B cell (primary cell): ENCODE measurements around the gene PTGES3. TPM values are rescaled to one million over a fixed set of nuclear protein-coding genes. Genes with fewer than 3 reads are reported as not detected.

Experiments
- ATAC-seq: fragments of 200-7000 bp; cut with Tn5 transposase; one replicate; pipeline ENCODE4 v1.10.0; 2021; ENCODE audit warnings: low read depth, mild to moderate bottlenecking, moderate number of reproducible peaks, moderate library complexity
- CTCF ChIA-PET: fragments of 350-600 bp; sonication (Branson Sonifier 250); formaldehyde crosslinking; loops from one replicate; lab custom pipeline; 2021; ENCODE audit warnings: antibody characterized with exemption, inconsistent platforms; lab: Charles Lee
- POLR2A ChIA-PET: fragments of 350-600 bp; sonication (Branson Sonifier 250); formaldehyde crosslinking; loops from one replicate; lab custom pipeline; 2021; ENCODE audit warnings: antibody characterized with exemption; lab: Charles Lee
- DNase-seq: peaks from one replicate; pipeline ENCODE4 v3.0.0; 2013
- H2AFZ ChIP-seq: 2 replicates; pipeline ENCODE4 v1.6.1; 2012; ENCODE audit warnings: mild to moderate bottlenecking, low read depth, low read length; ENCODE audit not compliant: insufficient read depth, poor library complexity, severe bottlenecking
- H3K27ac ChIP-seq, 2 donors: 1 replicate in 1 of 2; 2 replicates in 1 of 2; pipeline ENCODE4 v1.5.1; 2012 to 2013; ENCODE audit warnings: low read length in 2 of 2, mild to moderate bottlenecking in 2 of 2, moderate library complexity in 1 of 2
- H3K27me3 ChIP-seq, 4 experiments: fragments of 200-600 bp in 1 of 4; sonication (generic) in 1 of 4; replicated peaks in 1 of 4; 1 replicate in 2 of 4; 2 replicates in 2 of 4; pipeline versions ENCODE4 v1.6.1 to v1.7.0; 2013 to 2016; ENCODE audit warnings: low read length in 3 of 4, mild to moderate bottlenecking in 2 of 4, mixed read lengths in 1 of 4, moderate library complexity in 1 of 4; ENCODE audit not compliant: insufficient read depth in 4 of 4, control insufficient read depth in 3 of 4; ENCODE audit errors: control extremely low read depth in 1 of 4
- H3K36me3 ChIP-seq, 2 experiments: replicated peaks in 1 of 2; 1 replicate in 1 of 2; 2 replicates in 1 of 2; pipeline versions ENCODE4 v1.6.1 to v1.7.1; 2013; ENCODE audit warnings: low read length in 1 of 2; ENCODE audit not compliant: insufficient read depth in 2 of 2, control insufficient read depth in 1 of 2; ENCODE audit errors: control extremely low read depth in 1 of 2, extremely low read depth in 1 of 2
- H3K4me1 ChIP-seq, 2 donors: fragments of 200-600 bp in 1 of 2; sonication (generic) in 1 of 2; 1 replicate in 1 of 2; 2 replicates in 1 of 2; pipeline versions ENCODE4 v1.5.1 to v1.6.1; 2013 to 2017; ENCODE audit warnings: low read length in 2 of 2; ENCODE audit not compliant: control insufficient read depth in 2 of 2, insufficient read depth in 2 of 2
- H3K4me2 ChIP-seq: replicated peaks from 2 replicates; pipeline ENCODE3; 2012; ENCODE audit warnings: mild to moderate bottlenecking, low read depth, low read length; ENCODE audit not compliant: poor library complexity, severe bottlenecking
- H3K4me3 ChIP-seq, 5 experiments: fragments of 200-600 bp in 1 of 5; sonication (generic) in 1 of 5; 1 replicate in 3 of 5; 2 replicates in 2 of 5; pipeline versions ENCODE4 v1.5.1 to v1.7.0; 2011 to 2016; ENCODE audit warnings: low read length in 4 of 5, mild to moderate bottlenecking in 4 of 5, low read depth in 2 of 5, control low read depth in 1 of 5, moderate library complexity in 1 of 5; ENCODE audit not compliant: insufficient read depth in 1 of 5; ENCODE audit errors: control extremely low read depth in 1 of 5, extremely low read depth in 1 of 5
- H3K79me2 ChIP-seq: fragments of 200-600 bp; sonication (generic); one replicate; pipeline ENCODE4 v1.6.0; 2016; ENCODE audit warnings: low read length; ENCODE audit not compliant: control insufficient read depth, insufficient read depth
- H3K9ac ChIP-seq: fragments of 200-600 bp; sonication (generic); 2 replicates; pipeline ENCODE4 v1.6.1; 2017; ENCODE audit warnings: mild to moderate bottlenecking, low read length, moderate library complexity
- H3K9me3 ChIP-seq, 3 donors: one replicate each; pipeline versions ENCODE4 v1.6.1 to v1.7.1; 2013; ENCODE audit warnings: low read length in 2 of 3; ENCODE audit not compliant: control insufficient read depth in 2 of 3, insufficient read depth in 1 of 3; ENCODE audit errors: control extremely low read depth in 1 of 3
- H4K20me1 ChIP-seq: 2 replicates; pipeline ENCODE4 v1.6.0; 2012; ENCODE audit warnings: mild to moderate bottlenecking, low read length; ENCODE audit not compliant: insufficient read depth, control insufficient read depth, poor library complexity, severe bottlenecking
- H3K27ac Mint-ChIP-seq: one replicate; pipeline ENCODE4 v1.8.0; 2021; ENCODE audit warnings: mixed read lengths
- H3K27me3 Mint-ChIP-seq: one replicate; pipeline ENCODE4 v1.8.0; 2021; ENCODE audit warnings: mixed read lengths
- H3K4me1 Mint-ChIP-seq: one replicate; pipeline ENCODE4 v1.8.0; 2021; ENCODE audit warnings: mixed read lengths
- H3K4me3 Mint-ChIP-seq: one replicate; pipeline ENCODE4 v1.8.0; 2021; ENCODE audit warnings: mixed read lengths
- H3K9me3 Mint-ChIP-seq: one replicate; pipeline ENCODE4 v1.8.0; 2022; ENCODE audit warnings: mixed read lengths; ENCODE audit not compliant: insufficient read depth
- CTCF ChIP-seq: fragments of 200-600 bp; IDR thresholded peaks from one replicate; pipeline ENCODE4 v1.8.0; 2022; ENCODE audit warnings: antibody characterized with exemption, mild to moderate bottlenecking
- EZH2 ChIP-seq: IDR thresholded peaks from 2 replicates; pipeline ENCODE4 v1.6.1; 2012; ENCODE audit warnings: borderline replicate concordance, low read depth, mild to moderate bottlenecking, moderate library complexity, low read length; ENCODE audit not compliant: insufficient read depth, poor library complexity, severe bottlenecking
- WGBS: methylation state at CpG from one replicate; pipeline ENCODE4 v1.1.5; 2013; ENCODE audit warnings: missing lambda C conversion rate; ENCODE audit not compliant: insufficient coverage; 5-methylcytosine and 5-hydroxymethylcytosine counted together
- intact Hi-C: fragments of 100-400 bp; cut with micrococcal nuclease; formaldehyde crosslinking; loops from one replicate; pipeline ENCODE4 v1.10.0; 2022
- polyA plus RNA-seq: library from polyadenylated mRNA; depleted of rRNA; stranded (reverse); fragments of >200 nt; gene quantifications from 2 replicates; pipeline ENCODE4 v1.2.3, GENCODE V29; 2012
- total RNA-seq, 2 donors: library from RNA; stranded (reverse); fragments of 120-200 nt in 1 of 2; gene quantifications; 1 replicate in 1 of 2; 2 replicates in 1 of 2; pipeline versions ENCODE4 v1.2.3 to v1.2.4, GENCODE V29; 2013 to 2022

PTGES3 gene
- total and polyA plus RNA-seq, 2 donors (not counting 1 experiment from before 2014, with no cell fraction given), result 35.3 to 121 TPM

DNA sequence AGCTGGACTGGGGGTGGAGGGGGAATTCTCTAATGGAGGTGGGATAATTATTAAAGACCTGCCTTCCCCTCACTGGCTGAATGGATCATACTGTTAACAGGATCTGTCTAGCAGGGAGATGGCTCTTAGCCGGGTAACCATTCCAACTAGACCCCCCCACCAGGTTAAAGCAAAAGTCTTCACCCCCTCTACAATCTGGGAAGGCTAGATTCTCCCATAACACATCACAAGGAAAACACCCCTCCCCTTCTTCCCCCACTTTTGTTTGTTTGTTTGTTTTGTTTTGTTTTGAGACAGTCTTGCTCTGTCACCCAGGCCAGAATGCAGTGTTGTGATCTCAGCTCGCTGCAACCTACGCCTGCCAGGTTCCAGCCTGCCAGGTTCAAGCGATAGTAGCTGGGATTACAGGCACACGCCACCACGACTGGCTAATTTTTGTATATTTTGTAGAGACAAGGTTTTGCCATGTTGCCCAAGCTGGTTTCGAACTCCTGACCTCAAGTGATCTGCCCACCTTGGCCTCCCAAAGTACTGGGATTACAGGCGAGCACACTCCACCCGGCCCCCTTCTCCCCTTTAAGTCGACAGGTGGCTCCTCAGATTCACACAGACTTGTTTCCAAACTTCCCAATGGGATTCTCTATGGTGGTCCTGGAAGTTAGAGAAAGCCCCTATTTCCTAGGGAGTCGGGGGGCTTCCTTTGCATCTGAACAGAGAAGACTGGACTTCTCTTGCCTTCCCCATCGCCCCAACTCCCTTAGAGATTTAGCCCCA lies 54.4 kb downstream of the PTGES3 start:
- 80% methylated on average over 7 of the region's 12 CpGs for WGBS
- peaks cover 10% of the 10 kb centered on the region for H4K20me1 ChIP-seq

More for the DNA sequence above, 54.4 kb downstream of the PTGES3 start:
- Histone ChIP-seq H3K9me3 (no peaks in the 10 kb centered on the region), H3K9ac (peak overlapping the region; percentile 78), H3K4me1 (peaks cover 60 to 71% of the 10 kb centered on the region in 2 donors), H3K27ac (peak overlapping the region; percentile 63 to 83), H3K79me2 (peaks cover 48% of the 10 kb centered on the region), H3K36me3 (peaks cover 0 to 11% of the 10 kb centered on the region in 2 experiments), H2AFZ (peak overlapping the region; percentile 76), H3K4me2 (peak overlapping the region; percentile 91), H3K4me3 (peak overlapping the region in 4 of 5 experiments; percentile 57 to 81 (median 73)), H3K27me3 (no peaks in the 10 kb centered on the region)
- ATAC-seq (no peak), DNase-seq (no peak)
- intact Hi-C loops, result loop anchor here (5.0 to 10.0 kb wide), 5 partner anchors 111 to 891 kb away; partner anchors contain the start of genes APOF, DDIT3, MBD6 and NAB2
- CTCF ChIA-PET, result interaction anchor here (1.1 to 4.4 kb wide), 4 partner anchors 13 to 119 kb away, joined by 5 to 48 read pairs (median 20); partner anchors contain the start of genes ATP5F1B and NACA
- H3K4me1 Mint-ChIP-seq, result peaks cover 83% of the 10 kb centered on the region
- POLR2A ChIA-PET, result interaction anchor here (0.6 to 5.1 kb wide), 5 partner anchors 9 to 516 kb away, joined by 3 to 18 read pairs (median 5); partner anchors contain the start of genes ATP5F1B, PTGES3 and ZC3H10
- H3K27me3 Mint-ChIP-seq, result no peaks in the 10 kb centered on the region
- TF ChIP-seq CTCF (no peak), EZH2 (no peak)
- peak overlapping the region; percentile 89 for H3K4me3 Mint-ChIP-seq
- peak overlapping the region; percentile 92 for H3K27ac Mint-ChIP-seq
- H3K9me3 Mint-ChIP-seq, result no peaks in the 10 kb centered on the region
